GM18517 (cell line): ENCODE measurements around the gene DLG1.

Experiments used
- ATAC-seq: cut with Tn5 transposase; IDR thresholded peaks from one replicate; pipeline ENCODE4 v1.9.1; 2021; ENCODE audit warnings: mild to moderate bottlenecking, moderate library complexity; ENCODE audit not compliant: unreplicated experiment

DLG1 gene

GRCh38 chr3:197253238-197253947 is 45.0 kb downstream of the DLG1 start:
- ATAC-seq, result no peak

DNA sequence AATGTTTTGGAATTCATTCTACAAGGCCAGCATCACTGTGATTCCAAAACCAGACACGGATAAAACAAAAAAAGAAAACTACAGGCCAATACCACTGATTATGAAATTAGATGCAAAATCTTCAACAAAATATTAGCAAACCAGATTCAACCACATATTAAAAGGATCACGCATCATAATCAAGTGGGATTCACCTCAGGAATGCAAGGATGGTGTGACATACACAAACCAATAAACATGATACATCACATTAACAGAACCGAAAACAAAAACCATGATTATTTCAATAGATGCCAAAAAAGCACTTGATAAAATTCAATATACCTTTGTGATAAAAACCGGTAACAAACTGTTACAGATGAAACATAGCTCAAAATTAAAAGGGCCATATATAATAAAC is 48.9 kb downstream of the DLG1 start:
- ATAC-seq, result no peak

- no peak for ATAC-seq
Observed at GRCh38 chr3:197248341-197248740, 50.1 kb downstream of the DLG1 start.

DNA sequence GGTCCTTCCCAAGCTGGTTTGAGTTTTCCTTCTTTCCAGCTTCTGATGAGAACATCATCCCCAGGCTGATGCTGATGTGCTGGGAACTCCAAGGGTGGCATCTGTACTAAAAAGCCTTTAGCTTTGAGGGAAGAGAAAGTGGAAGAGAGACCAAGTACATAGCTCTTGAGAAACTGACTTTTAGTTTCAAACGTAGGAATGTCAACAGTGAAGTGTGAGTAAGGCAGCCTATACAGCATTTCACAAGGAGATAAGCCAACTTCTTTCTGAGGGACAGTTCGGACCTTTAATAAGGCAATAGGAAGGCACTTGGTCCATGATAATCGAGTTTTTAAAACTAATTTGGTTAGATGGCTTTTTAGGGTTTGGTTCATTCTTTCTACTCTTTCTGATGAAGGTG is 53.7 kb downstream of the DLG1 start:
- ATAC-seq, result no peak

- no peak for ATAC-seq
Observed at GRCh38 chr3:197242784-197243432, 55.5 kb downstream of the DLG1 start.

DNA sequence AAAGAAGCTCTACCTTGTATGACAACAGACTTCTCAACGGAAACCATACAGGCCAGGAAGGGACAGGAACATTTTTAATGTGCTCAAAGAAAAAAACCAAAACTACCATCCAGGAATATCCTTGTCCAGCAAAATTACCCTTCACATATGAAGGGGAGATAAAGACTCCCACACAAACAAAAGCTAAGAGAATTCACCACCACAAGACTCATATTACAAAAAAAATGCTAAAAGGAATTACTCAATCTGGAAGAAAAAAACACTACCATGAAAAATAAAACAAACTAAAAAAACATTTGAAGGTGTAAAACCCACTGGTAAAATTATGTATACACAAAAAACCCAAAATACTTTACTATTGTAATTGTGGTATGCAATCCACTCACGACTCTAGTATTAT is 57.2 kb downstream of the DLG1 start:
- no peak for ATAC-seq

DNA sequence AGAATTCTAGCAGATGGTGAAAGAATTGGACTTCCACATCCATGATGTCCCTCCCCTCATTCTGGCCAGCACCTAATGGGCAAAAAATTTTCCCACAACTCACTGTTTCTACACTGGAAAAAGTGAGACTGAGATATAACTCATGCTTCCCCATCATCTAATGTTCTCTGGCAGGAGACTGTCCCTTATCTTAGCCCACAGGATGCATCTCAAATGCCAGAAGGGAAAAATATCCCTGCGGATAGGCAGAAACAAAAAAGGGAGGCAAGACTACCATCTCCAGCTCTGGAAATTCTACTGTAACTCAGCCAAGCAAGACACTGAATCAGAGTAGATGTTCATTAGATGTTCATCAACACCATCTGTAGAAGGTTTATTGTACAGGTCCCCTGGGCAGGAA is 58.6 kb downstream of the DLG1 start:
- no peak for ATAC-seq

DNA sequence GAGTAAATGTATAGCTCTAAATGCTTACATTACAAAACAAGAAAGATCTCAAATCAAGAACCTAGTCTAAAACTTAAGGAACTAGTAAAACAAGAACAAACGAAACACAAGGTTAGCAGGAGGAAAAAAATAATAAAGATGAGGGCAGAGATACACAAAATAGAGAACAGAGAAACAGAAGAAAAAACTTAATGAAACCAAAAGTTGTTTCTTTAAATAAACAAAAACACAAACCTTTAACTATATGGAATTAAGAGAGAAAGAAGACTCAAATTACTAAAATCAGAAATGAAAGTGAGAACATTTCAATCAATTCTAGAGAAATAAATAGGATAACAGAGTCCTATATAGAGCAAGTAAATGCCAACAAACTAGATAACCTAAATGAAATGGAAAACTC is 59.6 kb downstream of the DLG1 start:
- ATAC-seq, result peak; percentile 86

DNA sequence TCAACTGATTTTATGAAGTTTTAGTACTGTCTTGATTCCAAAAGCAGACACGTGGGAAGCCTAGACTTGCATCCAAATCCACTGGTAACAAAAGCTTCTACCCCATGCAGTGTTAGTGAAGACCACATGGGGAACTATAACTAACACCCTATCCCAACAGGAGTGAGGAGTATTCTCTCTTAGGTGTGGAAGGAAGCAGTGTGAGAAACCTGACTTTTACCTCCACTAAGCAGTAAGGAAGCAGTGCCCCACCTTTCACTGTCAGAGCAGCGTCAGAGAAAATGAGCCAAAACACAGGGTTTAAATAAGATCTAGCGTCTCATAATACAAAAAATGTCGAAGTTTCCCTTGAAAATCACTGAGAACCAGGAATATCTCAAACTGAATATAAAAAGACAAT is 60.5 kb downstream of the DLG1 start:
- ATAC-seq, result no peak

- no peak for ATAC-seq
Observed at GRCh38 chr3:197236362-197236761, 62.0 kb downstream of the DLG1 start.

GRCh38 chr3:197234947-197235914 is 63.2 kb downstream of the DLG1 start:
- no peak for ATAC-seq

DNA sequence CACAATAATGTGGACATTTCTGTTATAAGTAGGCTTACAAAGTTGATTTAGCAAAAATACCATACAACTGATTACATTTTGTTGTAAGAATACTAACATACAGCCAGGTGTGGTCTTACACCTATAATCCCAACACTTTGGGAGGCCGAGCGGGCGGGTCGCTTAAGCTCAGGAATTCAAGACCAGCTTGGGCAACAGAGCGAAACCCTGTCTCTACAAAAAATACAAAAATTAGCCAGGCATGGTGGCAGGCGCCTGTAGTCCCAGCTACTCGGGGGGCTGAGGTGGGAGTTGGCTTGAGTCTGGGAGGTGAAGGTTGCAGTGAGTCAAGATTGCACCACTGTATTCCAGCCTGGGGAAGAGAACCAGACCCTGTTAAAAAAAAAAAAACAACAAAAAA is 67.1 kb downstream of the DLG1 start:
- no peak for ATAC-seq

DNA sequence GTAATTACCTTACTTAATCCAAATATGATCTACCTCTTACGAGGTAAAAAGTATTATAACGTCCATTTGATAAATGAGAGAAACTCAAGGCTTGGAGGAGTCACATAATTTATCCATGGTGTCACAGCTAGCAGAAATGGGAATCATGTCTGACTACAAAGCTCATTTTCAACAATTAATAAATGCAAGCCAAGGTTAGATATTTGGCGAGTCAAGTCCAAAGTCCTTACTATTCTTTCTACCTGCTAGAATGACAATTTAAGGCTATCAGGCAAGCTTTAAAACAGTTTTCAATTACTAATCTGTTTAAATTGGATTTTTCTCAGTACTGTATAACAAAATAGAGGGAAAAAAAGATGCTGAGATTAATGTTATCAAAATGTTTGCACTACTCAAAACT is 68.6 kb downstream of the DLG1 start:
- ATAC-seq, result no peak

DNA sequence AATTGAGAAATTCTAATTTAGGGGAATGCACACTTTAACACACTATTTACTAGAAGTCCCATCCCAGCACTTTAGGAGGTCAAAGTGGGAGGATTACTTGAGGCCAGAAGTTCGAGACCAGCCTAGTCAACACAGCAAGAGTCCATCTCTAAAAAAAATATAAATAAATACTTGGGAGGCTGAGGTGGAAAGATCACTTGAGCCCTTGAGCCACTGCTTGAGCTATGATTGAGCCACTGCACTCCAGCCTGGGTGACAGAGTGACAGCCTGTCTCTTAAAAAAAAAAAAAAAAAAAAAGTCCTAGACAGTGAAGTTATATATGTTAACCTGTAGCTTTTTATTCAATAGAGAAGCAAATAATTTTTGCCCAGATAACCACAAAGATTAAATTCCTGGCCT is 69.2 kb downstream of the DLG1 start:
- no peak for ATAC-seq

GRCh38 chr3:197227780-197228574 is 70.4 kb downstream of the DLG1 start:
- no peak for ATAC-seq

DNA sequence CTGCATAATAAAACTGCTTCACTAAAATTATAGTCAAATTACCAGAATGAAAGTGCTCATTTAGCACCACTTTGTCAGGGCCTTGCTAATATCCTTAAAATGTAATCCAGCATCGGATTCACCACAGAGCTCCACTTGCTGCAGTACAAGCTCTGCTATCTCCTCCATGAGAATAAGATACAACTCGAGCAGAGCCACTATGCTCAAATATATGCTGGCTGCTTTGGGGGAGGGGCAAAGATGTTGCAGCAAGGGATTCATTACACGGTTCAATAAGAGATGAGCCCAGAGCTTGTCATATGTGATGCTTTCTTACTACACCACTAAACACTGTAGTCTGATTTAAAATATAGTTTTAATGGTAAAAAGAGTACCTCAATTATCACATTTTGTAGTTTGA is 72.2 kb downstream of the DLG1 start:
- no peak for ATAC-seq

DNA sequence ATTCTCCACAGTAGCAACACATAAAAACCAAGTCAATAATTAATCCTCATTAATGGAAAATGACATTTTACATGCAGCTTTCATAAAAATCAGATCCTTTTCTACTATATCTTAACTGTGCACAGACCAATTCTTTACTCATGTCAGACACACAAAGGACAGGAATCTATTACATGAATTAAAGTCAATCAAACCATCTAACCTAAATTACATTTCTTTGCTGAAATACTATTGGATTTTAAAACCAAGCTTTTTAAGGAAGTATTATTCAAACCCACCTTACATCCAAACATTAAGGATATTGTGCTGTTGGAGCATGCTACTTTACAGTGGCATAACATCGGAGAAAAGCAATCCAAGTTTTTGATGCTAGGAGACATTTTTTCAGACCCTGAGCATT is 72.8 kb downstream of the DLG1 start:
- no peak for ATAC-seq

DNA sequence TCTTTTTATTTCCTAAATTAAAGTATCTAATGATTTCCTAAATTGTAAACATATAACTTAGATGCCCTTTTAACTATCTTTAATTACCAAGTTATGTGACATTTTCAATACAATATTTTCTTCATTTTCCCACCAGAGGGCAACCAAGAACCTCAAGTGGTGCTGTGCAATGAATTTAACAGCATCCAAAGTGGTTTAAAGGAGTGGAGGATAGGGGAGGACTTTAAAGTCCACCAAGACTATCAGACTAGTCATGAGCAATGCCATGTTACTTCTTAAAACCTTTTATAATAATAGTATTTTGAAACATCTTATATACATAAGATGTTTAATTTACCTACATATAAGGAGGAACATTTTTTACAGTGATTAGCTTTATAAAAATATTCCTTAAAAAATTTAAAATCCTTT is 74.4 kb downstream of the DLG1 start:
- ATAC-seq, result no peak

- ATAC-seq, result no peak
Observed at GRCh38 chr3:197222937-197223370, 75.5 kb downstream of the DLG1 start.

DNA sequence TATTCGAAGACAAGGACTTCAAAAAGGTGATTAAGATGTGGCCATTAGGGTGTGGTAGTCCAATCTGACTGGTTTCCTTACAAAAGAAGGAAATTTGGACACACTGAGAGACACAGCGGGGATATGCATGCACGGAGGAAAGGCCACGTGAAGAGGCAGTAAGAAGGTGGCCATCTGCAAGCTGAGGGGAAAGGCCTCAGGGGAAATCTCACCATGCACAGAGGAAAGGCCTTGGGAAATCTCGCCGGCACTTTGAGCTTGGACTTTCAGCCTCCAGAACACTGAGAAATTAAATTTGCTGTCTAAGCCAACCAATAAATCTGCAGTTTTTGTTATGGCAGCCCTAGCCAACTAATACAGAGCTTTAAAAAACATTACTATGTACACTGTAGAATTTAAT is 78.8 kb downstream of the DLG1 start:
- no peak for ATAC-seq

- no peak for ATAC-seq
Observed at GRCh38 chr3:197218210-197218609, 80.2 kb downstream of the DLG1 start.
